LNCAP (cell line): ENCODE results near the gene CAPN14.

Experiments
- TF ChIP-seq, protein P1 (sequence below): fragments of 450-650 bp; IDR thresholded peaks from 2 replicates; pipeline ENCODE4 v1.5.1; 2017; ENCODE audit warnings: mild to moderate bottlenecking

The CAPN14 gene

DNA sequence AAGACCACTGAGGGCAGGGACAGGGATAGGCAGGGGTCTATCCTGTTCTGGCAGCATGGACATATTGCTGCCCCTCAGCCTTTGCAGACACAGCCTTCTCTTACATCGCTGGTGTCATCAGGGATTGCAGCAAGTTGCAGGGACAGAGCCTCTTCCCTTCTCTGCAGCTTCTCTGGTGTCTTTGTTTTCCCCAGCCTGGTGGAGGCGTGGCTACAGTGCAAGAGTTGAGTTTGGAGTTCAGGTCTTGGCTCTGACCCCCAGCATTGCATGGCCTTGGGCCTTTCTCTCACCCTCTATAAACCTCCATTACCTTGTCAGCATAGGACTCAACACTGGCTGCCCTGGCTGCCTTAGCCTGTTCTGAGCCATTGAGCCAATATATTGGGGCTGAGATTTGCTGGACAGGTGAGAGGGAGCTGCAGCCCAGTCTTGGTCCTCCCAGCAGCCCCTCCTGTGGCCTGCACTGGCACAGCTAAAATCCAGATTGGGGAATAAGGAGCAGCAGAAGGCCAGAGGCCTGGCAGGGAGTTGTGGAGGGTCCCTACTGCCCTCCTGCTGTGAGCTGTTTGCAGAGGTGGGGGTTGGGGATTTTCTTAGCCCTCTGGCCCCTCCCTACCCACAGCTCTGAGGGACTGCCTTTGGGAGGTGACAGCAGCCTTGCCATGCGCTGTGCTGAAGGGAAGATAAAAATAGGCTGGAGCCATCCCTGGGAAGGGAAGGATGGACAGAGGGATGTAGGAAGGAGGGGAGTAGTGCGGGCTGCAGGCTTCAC, 39.5 kb upstream of the CAPN14 start:
- TF ChIP-seq, protein P1, sequence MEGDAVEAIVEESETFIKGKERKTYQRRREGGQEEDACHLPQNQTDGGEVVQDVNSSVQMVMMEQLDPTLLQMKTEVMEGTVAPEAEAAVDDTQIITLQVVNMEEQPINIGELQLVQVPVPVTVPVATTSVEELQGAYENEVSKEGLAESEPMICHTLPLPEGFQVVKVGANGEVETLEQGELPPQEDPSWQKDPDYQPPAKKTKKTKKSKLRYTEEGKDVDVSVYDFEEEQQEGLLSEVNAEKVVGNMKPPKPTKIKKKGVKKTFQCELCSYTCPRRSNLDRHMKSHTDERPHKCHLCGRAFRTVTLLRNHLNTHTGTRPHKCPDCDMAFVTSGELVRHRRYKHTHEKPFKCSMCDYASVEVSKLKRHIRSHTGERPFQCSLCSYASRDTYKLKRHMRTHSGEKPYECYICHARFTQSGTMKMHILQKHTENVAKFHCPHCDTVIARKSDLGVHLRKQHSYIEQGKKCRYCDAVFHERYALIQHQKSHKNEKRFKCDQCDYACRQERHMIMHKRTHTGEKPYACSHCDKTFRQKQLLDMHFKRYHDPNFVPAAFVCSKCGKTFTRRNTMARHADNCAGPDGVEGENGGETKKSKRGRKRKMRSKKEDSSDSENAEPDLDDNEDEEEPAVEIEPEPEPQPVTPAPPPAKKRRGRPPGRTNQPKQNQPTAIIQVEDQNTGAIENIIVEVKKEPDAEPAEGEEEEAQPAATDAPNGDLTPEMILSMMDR: no peak

DNA sequence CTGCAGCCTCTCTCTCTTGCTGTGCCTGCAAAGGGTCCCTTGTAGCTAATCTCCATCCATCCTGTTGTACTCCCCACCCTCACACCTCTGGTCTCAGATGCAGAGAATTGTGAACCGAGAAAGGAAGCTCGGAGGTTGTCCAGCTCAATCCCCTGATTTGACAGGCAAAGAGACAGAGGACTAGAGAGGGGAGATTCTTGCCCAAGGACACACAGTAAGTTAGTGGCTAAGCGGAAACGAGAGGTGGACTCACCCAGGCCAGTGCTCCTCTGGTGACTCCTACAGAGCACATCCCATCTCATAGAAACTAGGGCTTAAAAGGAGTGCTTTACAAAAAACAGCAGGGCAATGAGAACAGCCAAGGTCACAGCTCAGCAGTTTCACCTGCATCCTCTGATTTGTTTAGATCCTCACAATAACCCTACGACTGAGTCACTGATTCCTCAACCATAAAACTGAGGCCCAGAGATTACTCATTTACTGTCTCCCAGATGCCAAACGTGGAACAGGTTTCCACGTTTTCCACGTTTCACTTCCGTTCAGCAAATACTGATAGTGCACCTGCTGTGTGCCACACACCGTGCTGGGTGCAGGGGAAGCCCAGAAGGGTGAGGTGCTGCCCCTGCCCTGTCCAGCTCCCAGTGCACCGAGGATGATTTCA, 38.7 kb upstream of the CAPN14 start:
- TF ChIP-seq, protein P1: no peak

DNA sequence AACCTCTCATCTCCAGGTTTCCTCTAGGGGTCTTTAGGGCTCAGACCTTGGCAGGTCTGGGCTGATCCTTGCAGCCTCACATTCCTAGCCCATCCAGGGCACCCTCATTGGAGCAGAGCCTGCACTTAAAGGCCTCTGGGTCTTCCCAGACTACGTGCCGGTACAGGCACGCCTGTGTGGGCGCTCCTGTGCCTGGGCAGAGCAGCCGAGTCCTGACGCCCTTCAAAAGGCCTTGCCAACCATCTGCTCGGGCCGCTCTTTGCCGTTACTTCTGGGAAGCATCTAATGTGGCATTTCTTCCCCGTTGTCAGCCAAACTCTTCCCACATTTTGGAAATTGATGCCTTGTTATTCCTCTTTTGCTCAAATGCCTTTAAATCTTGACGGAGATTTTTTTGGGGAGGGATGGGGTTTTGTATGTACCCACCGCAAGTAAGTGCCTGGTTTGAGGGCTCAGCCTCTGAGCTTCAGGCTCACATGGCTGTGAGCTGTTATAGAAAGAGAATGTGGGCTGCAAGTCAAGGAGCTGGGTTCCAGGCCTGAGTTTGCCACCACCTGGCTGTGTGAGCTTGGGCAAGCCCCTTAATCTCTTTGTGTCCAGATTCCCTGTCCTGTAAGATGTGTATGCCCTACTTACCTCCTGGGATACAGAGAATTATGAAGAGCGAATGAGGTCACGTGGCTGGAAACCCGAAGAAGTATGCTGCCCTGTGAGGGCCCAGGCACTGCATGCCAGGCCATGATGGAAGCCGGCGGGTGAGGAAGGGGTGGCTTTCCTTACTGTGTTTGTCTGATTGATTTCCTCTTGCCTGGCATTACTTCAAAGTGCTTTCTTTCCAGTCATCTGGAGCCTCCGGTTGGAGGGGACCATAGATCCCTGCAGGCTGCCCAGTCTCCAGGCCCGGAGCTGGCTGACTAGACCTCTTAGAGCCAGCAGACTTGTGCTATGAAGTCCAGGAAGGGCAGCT, 37.2 kb upstream of the CAPN14 start:
- TF ChIP-seq, protein P1: no peak

DNA sequence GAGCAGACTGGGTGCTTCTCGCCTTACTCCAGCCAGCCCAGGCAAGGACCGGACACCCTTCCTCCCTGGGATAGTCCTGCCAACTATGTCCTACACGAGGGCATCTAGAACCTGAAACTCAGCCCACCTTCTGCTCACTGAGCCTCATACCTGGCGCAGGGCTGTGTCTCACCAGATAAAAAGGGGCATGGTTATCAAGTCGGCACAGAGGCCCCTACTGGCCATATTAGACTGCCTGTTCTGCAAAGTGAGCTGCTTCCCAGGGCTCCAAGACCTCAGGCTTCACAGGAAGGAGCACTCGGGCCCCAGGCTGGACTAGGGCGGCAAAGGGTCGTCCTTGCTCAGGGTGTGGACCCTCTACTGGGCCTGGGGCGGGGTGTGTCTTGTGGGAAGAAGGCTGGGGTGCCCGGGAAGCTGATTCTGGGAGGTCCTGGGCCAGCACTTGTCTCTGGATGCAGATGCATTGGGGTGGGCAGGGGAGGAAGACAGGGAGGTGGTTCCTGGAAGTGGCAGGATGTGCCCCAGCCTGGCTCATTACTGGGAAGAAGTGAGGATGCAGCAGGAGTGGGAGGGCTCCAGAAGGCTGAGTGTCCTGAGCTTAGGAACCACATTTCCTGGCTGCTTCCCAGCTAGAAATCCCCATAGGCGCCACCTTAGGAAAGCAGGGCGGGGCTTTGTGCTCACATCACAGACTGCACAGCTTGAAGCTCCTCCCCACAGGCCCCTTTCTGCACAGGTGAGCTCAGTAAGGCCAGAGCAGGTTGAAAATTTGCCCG, 36.2 kb upstream of the CAPN14 start:
- TF ChIP-seq, protein P1: no peak

DNA sequence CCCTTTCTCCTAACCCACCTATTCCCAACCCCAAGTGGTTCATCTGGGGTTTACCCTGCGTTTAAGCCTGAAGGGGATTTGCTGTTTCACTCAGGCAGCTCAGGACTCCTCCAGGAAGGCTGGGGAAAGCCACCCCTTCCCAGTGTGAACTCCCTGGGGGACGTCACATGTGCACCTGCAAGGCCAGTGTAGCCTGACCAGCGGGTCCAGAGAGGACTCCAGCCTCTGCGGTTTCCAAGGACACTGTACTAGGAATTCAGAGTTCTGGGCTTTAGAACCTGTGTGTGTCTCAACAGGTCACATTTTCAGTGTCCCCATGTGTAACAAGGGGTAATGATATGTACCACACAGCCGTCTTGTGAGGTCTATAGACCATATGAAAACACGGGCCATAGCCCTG, 34.5 kb upstream of the CAPN14 start:
- TF ChIP-seq, protein P1: no peak

DNA sequence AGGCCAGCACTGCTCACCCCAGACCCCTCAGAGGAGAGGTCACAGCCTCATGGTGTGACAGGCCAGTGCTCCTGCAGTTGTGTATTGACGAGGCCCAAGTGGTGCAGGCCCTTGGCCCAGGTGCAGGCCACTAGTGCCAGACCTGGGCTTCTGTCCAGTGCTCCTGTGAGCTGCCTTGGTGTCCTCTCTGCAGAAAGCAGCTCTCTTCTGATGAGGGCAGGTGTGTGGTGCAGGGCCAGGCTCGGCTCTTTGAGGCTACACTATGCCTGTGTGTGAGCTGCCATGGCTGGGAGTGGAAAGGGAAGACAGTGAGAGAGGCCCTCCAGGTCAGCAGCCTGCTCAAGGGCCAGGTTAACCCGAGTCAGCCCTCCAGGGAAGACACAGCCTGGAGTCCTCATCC, 33.7 kb upstream of the CAPN14 start:
- TF ChIP-seq, protein P1: no peak
